GM18868 (cell line): Measurements from ENCODE around the gene PRSS36.

Experiments
- ATAC-seq: cut with Tn5 transposase; IDR thresholded peaks from one replicate; pipeline ENCODE4 v1.9.1; 2021; ENCODE audit warnings: mild to moderate bottlenecking, moderate library complexity; ENCODE audit not compliant: unreplicated experiment

PRSS36 gene

DNA sequence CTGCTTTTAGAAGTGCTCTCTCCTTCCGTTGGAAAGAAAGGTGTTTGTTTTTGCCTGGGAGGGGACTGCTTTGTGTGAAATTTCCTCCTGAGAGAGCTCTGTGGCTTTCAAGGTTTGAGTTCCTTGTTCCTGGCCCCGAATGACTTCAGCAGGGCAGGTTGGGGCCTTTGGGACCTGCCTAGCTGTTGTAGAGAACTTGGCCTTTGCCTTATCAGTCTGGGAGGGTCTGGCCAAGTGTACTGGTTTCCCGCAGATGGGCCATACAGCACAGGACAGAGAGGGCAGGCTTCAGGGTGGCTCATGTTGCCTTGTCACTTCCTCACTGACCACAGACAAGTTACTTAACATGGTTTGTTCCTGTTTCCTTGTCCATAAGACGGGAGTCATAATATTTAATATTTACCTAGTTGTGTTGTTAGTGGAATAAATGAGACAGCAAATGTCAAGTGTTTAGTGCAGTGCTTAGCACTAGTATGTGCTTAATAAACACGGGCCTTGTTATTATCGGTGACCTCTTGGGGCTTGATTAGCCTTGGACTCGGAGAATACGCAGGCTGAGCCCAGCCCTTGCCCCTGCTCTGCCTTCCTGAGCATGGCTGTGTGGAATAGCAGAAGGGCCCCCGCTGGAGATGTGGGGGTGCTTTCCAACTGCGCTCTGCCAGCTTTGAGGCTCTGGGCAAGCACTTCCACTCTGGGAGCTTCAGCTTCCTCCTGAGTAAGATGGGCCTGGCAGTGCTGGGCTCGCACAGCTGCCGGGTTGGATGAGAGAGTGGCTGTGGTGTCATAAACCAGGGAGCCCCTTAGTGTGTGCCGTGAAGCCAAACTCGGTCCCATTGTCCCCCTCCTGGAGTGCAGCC, 20.9 kb downstream of the PRSS36 start:
- no peak for ATAC-seq

DNA sequence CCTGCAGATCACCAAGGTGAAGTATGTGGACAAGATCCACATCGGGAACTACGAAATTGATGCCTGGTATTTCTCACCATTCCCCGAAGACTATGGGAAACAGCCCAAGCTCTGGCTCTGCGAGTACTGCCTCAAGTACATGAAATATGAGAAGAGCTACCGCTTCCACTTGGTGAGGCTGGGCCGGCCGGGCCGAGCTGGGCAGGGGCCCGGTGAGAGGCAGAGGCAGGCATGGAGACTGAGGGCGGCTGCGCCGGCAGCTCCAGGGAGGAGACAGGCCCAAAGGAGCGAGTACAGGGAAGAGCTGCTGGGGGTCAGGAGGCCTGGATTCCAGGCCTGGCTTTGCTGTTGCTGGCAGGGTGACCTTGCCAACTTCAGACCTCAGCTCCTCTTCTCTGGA, 22.7 kb downstream of the PRSS36 start:
- ATAC-seq: no peak

DNA sequence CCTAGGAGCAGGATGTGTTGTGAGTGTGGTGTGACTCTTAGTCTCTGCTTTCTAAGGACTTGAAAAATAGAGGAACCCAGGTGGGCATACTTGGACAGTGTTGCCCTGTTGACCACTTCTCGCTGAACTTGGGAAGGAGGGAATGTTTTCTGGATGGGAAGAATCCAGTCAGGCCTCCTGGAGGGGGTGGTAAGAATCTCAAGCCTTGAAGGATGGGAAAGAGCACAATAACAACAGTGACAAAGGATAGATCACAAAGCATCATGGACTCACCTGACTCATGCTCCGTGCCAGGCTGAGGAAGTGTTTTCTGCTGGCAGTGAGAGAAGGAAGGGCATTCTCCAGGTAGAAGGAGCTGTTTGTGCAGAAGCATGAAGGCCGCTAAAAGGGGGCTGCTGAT, 24.0 kb downstream of the PRSS36 start:
- no peak for ATAC-seq

DNA sequence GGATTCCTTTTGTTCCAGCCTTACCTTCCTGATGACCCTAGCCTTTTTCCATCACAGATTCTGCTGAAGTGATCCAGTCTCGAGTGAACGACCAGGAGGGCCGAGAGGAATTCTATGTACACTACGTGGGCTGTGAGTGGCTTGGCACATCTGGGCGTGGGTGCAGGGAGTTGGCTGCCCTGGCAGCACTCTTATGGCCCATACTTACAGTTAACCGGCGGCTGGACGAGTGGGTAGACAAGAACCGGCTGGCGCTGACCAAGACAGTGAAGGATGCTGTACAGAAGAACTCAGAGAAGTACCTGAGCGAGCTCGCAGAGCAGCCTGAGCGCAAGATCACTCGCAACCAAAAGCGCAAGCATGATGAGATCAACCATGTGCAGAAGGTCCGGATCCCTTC, 29.7 kb downstream of the PRSS36 start:
- ATAC-seq: no peak

DNA sequence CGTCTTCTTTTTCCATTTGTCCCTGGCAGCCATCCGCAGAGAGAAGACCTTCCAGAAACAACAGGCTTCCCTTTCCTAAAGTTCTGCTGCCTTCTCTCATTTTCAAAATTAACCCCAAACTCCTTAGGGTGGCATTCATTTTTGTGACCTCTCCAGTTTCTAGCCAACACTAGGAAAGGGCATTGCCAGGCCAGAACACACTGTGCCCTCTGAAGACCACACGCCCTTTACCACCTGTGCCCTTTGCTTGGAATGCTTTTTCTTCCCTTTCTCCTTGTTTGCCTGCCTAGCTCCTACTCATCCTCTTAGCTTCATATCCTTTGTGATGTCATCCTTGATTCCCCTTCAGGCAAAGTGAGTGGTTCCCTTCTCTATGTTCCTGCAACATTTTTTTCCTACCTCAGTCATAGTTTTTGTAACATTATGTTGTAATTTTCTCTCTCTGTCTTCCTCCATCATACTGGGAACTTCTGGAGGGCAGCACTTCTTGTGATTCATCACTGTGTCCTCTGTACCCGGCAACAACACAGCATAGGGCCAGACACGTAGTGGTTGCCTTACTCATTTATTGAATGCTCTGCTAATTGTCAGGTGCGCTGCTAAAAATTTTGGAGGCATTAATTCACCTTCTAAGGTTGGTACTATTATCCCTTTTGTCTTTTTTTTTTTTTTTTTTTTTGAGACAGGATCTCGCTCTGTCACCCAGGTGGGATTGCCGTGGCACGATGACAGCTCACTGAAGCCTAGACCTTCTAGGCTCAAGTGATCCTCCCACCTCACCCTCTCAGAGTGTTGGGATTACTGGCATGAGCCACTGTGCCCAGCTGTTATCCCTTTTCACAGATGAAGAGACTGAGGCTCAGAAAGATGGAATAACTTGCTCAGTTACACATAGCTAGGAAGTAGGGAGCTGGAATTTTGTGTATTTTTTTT, 31.4 kb downstream of the PRSS36 start:
- no peak for ATAC-seq

DNA sequence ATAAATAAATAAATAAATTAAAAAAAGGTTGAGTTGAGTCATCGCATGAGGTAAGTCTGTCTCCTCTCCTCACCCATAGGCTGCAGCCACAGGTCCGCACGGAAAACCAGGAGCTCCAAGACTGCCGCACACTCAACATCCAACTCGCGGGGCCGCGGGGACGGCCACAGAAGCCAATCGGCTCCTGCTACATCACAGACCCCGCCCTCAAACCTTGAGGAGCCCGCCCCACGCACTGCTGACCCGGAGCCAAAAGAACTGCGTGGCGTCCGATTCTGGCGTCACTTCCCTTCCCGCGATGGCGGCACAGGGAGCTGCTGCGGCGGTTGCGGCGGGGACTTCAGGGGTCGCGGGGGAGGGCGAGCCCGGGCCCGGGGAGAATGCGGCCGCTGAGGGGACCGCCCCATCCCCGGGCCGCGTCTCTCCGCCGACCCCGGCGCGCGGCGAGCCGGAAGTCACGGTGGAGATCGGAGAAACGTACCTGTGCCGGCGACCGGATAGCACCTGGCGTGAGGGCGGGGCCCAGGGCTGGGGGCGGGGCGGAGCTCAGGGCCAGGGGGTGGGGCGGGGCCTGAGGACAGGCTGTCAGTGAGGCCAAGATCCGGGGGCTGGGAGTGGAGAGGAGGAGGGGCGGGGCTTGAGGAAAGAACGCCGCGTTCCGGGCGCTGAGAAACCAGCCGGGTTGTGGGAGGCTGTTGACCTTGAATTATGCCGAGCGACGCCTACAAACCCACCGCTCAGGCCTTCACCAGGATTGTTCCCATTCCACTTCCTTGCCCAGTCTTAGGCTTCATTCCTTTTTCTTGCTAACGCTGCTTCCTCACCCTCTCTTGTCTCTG, 32.3 kb downstream of the PRSS36 start, which contains the start of gene KAT8:
Gene KAT8 (plus strand): TSS at position 281 of the 839 bp plus-strand sequence. CDS start 18 bp downstream, at position 299.
- ATAC-seq: peak; percentile 93

DNA sequence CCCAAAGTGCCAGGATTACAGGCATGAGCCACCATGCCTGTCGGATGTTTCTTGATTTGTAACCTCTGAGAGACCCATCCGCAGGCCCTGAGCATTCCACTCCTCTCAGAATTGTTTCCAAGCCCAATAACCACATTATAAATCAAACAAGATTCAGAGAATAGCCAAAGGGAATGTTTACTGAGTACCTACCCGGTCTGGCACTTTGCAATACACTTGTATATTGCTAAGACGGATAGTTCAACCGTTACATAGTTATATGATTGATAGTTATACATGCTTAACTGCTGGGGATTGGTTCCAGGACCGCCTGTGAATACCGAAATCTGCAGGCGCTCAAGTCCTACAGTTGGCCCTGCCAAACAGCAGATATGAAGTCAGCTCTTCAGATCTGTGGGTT, 35.4 kb downstream of the PRSS36 start:
- ATAC-seq: no peak

DNA sequence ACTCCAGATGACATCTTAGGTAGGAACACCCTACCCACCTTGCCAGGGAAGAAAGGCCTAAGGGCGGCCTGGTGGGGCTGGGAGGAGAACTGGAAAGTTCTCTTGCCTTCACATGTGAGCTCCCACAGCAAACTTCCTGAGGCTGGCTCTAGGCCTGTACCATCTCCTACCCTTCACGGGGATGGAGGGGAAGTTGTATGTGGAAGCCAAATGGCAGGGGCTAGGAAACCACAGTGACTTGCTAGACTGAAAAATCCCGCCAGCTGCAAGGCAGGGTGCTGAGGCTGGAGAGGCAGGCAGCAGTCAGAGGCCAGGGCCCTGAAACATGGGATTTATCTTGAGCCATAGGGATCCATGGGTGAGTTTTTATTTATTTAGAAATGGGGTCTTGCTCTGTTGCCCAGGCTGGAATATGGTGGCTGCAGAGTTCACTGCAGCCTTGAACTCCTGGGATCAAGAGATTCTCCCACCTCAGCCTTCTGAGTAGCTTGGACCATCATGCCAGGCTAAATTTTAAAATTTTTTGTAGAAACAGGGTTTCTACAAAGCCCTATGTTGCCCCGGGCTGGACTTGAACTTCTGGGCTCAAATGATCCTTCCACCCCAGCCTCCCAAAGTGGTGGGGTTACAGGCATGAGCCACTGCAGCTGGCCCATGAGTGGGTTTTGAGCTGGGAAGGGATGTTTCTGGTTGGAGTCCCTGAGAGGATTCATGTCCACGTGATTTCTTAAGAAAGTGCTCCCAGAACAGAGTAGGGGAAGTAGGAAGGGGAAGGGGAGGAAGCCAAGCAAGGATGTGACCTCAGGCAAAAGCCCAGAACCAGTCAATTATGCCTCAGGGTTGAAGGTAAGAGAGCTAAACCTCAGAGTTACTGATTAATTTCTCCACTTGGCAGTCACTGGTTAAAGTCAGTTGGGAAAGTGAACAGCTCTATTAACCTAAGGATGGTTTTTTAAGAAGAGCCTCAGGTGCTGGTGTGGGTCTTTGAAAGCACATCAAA, 36.4 kb downstream of the PRSS36 start:
- no peak for ATAC-seq

DNA sequence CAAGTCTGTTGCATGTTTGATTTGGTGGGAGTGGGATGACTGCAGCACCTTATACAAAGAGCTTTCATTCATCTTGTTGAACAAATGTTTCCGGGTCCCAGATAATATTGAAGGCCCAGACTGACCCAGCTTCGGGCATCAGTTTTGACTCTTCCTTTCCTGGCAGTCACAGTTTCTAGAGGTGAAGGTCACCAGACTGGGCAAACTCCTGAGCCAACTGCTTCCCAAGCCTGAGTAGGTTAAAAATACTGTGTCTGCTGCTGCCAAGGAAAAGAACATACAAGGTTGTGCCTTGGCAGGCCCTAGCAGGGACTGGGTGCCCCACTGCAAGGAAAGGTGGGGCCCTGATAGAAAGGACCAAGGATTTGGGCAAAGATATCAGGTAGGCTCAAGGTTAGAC, 37.2 kb downstream of the PRSS36 start:
- ATAC-seq: no peak

DNA sequence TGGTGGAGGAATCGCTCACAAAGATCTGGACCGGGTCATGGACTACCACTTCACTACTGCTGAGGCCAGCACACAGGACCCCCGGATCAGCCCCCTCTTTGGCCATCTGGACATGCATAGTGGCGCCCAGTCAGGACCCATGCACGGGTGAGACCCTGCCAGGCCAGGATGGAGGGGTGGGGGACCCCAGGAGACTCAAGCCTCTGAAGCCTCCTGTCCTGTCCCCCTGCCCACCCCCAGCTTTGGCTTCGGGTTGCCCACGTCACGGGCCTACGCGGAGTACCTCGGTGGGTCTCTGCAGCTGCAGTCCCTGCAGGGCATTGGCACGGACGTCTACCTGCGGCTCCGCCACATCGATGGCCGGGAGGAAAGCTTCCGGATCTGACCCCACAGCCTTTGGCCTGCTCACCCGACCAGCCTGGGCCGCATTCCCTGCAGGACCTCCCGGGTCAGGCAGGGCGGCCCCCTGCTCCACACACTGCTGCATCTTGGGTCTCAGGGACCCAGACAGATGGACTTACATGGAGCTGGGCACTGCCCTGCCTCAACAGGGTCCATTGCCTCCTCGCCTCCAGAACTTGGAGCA, 37.9 kb downstream of the PRSS36 start:
- ATAC-seq: no peak

DNA sequence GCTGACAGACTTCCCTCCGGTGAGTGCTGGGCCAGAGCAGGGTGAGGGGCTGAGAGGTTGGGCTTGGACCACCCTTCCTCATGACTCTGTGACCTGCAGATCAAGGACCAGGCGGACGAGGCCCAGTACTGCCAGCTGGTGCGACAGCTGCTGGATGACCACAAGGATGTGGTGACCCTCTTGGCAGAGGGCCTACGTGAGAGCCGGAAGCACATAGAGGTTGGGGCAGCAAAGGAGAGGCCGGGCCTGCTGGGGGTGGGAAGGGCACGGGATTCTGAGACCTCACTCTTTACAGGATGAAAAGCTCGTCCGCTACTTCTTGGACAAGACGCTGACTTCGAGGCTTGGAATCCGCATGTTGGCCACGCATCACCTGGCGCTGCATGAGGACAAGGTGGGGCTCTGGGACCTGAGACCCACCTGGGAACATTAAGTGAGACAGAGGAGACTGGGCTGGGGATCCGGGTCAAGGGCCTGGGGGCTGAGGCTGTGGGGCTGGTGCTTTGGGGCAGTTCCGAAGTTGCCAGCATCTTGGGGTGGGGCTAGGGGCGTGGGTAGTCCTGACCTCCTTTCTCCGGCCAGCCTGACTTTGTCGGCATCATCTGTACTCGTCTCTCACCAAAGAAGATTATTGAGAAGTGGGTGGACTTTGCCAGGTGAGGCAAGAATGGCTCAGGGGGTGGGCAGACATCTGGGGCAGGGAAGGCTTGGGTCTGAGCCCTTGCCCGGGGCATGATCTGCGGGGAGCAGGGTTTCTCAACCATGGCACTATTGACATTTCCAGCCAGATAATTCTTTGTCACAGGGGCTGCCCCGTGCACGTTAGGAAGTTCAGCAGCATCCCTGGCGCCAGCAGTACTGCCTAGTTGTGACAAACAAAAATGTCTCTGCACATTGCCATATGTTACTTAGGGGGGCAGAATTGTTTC, 39.5 kb downstream of the PRSS36 start:
- no peak for ATAC-seq

DNA sequence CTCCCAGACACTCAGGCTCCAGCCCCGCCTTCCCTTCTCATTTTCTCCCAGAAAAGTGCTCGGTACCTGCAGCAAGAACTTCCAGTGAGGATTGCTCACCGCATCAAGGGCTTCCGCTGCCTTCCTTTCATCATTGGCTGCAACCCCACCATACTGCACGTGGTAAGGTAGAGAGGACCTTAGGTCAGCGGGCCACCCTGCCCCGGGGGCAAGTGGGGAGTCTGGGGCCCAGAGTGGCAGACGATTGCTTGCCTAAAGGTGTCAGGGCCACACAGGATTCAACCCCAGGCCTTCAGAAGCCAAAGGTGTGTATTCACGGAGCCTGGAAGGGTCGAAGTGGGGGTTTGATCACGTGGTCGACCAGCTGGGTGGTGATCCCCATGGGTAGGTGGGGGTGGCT, 40.2 kb downstream of the PRSS36 start:
- ATAC-seq: no peak

DNA sequence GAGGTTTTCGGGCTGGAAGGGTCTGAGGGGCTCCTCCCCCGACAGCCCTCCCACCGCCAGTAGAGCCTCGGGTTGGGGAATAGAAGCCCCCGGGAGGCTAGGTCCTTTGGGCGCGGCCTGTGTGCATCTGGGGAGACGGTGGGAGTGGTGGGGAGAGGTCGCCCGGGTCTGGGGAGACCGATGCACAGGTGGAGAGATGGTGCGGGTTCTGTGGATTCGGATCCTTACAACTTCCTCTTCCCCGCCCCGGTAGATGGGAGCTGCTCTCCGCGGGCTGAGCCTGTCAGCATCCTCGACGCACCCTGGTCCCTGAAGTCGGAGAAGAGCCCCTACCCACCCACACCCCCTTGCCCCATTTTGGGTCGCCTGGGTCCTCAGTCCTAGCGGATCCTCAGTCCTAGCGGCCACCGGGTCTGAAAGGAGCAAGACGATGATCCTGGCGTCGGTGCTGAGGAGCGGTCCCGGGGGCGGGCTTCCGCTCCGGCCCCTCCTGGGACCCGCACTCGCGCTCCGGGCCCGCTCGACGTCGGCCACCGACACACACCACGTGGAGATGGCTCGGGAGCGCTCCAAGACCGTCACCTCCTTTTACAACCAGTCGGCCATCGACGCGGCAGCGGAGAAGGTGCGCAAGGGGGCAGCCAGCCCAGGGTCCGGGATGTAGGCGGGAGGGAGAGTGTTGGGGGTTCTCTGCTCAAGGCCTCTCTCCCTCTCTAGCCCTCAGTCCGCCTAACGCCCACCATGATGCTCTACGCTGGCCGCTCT, 40.9 kb downstream of the PRSS36 start:
- ATAC-seq: no peak

DNA sequence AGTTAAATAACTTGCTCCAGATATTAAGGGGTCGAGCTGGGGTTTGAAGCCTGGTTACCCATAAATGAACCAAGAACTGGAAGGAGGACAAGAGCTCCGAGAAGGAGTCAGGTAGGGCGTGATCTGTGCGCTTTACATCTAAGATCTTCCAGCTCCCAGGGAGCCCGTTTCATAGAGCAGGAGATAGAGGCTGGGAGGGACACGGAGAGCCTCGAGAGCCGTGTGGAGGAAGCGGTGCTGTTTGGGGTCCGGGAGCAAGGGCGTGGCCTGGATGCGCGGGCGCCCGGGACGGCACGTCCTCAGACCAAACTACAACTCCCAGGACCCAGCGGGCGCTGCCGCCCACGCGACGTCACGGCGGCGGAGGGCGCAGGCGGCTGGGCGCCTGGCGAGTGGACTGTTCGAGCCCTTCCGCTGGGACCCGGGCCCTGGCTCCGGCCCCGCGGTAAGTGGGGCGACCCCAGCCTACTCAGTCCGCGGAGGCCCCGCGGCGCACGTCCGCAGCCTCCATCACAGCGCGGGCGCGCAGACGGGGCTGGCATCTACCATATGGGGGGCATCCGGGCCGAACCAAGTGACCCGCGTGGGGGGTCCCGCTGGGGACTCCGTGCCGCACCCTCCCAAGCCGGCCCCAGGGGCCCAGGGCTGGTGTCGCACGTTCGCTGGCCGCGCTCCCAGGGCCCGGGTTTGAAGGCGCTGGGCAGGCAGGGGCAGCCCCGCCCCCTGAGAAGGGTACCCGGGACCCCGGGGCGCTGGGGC, 41.7 kb downstream of the PRSS36 start, which contains the start of gene BCKDK:
Gene BCKDK (plus strand): TSS at position 352 of the 759 bp plus-strand sequence. CDS start 838 bp downstream, outside the sequence.
- peak; percentile 77 for ATAC-seq

DNA sequence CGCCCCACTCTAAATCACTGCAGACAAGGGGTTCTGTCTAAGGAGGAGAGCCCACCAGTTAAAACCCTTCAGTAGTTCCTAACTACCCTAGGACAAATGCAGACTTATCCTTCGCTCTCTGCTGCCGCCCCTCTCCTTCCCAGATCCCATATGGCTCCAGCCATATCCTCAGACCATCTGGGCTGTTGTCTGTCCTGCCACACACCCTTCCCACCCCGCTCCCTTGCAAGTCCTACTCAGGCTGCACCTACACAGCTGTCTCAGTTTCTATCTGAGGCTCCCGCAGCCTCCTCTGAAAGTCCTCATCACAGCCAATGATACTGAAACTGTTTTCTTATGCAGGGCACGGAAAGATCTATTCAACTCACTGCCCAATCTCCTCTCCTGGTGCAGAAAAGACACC, 42.4 kb downstream of the PRSS36 start:
- peak; percentile 62 for ATAC-seq
